Heart left ventricle (tissue), 16 donors: ENCODE measurements around the gene SPPL3. TPM values are rescaled to one million over a fixed set of nuclear protein-coding genes. Genes with fewer than 3 reads are reported as not detected.

Experiments
- ATAC-seq, 4 donors: fragments of 200-7000 bp; cut with Tn5 transposase; one replicate each; pipeline ENCODE4 v1.9.1; 2020 to 2022; ENCODE audit warnings: moderate library complexity in 4 of 4, mild to moderate bottlenecking in 3 of 4, moderate number of reproducible peaks in 1 of 4
- DNase-seq, 5 donors: peaks; one replicate each; pipeline ENCODE4 v3.0.0-alpha.2; 2020
- H3K27ac ChIP-seq, 12 donors: fragments of 200-600 bp; sonication (generic) in 4 of 12; one replicate each; pipeline versions ENCODE4 v1.5.0 to v1.8.0; 2016 to 2022; ENCODE audit warnings: mild to moderate bottlenecking in 2 of 12
- H3K27me3 ChIP-seq, 9 donors: fragments of 200-600 bp; sonication (generic) in 2 of 9; one replicate each; pipeline versions ENCODE4 v1.5.1 to v1.8.0; 2016 to 2022; ENCODE audit warnings: mild to moderate bottlenecking in 3 of 9
- H3K36me3 ChIP-seq, 9 donors: fragments of 200-600 bp; sonication (generic) in 2 of 9; one replicate each; pipeline versions ENCODE4 v1.5.0 to v1.8.0; 2018 to 2022; ENCODE audit warnings: mild to moderate bottlenecking in 2 of 9
- H3K4me1 ChIP-seq, 12 donors: fragments of 200-600 bp; sonication (generic) in 4 of 12; one replicate each; pipeline versions ENCODE4 v1.5.0 to v1.8.0; 2016 to 2022; ENCODE audit warnings: mild to moderate bottlenecking in 3 of 12
- H3K4me3 ChIP-seq, 12 donors: fragments of 200-600 bp; sonication (generic) in 4 of 12; one replicate each; pipeline versions ENCODE4 v1.5.0 to v1.8.0; 2017 to 2022; ENCODE audit warnings: mild to moderate bottlenecking in 9 of 12, moderate library complexity in 4 of 12
- H3K9me3 ChIP-seq, 12 donors: fragments of 200-600 bp; sonication (generic) in 4 of 12; one replicate each; pipeline versions ENCODE4 v1.5.0 to v1.8.0; 2016 to 2022; ENCODE audit warnings: mild to moderate bottlenecking in 1 of 12
- POLR2A ChIP-seq, 2 donors: fragments of 450-650 bp; IDR thresholded peaks; one replicate each; pipeline ENCODE4 v1.6.1; 2017; ENCODE audit warnings: antibody characterized with exemption in 2 of 2, mild to moderate bottlenecking in 2 of 2, moderate library complexity in 2 of 2
- WGBS, 4 donors: extraction: QIAGEN DNeasy Blood & Tissue Kit in 2 of 4; methylation state at CpG; one replicate each; pipeline versions ENCODE4 v1.1.5 to v1.1.7; 2013 to 2018; 5-methylcytosine and 5-hydroxymethylcytosine counted together
- intact Hi-C, 10 donors: fragments of 100-400 bp; cut with DNase I; formaldehyde crosslinking; loops; one replicate each; pipeline versions ENCODE4 v1.11.1 to v1.14.2; 2022
- polyA plus RNA-seq, 2 donors: library from polyadenylated mRNA; stranded (reverse); fragments of 200-250 nt; gene quantifications; one replicate each; pipeline ENCODE4 v1.2.3, GENCODE V29; 2013
- total RNA-seq, 9 donors: library from RNA; depleted of rRNA in 2 of 9; stranded (reverse); fragments of >200 nt in 2 of 9; fragmentation: NEBNext Ultra II Directional in 3 of 9; extraction: Animal tissue kit (Norgen Biotek cat#: 25700) in 3 of 9; gene quantifications; one replicate each; pipeline versions ENCODE4 v1.1.0 to v1.2.4, GENCODE V29; 2016 to 2023
- TF ChIP-seq, protein P1 (sequence below), 12 donors: fragments of 200-600 bp; sonication (generic) in 4 of 12; IDR thresholded peaks; one replicate each; pipeline versions ENCODE4 v1.5.0 to v1.8.0; 2018 to 2022; ENCODE audit warnings: antibody characterized with exemption in 12 of 12, mild to moderate bottlenecking in 5 of 12
- donor health status: ischemic (EF 13 %, LVEDD 7.1; RV severe dilation, severe dysfunction).
- donor health status: healthy with polysubstance abuse.
- donor health status: DM: no; HTN: yes; CAD: no.
- donor health status: DM: no; HTN: no; CAD: no.
- donor health status: ischemic (EF 25% LVEDD 6.9; RV normal size, moderate dysfunction).
- donor health status: ischemic (EF 25% LVEDD 5.7; RV mildly dilated, moderate dysfunction).
- donor health status: healthy.
- donor health status: DM: yes; HTN: yes; CAD: no.
- donor health status: ischemic (EF 35%, LVEDD 5.7; RV mildly dilated, moderate dysfunction).
- donor health status: nonischemic (EF 11% LVEDD 7.7; RV severe dilation, severe dysfunction).
- donor health status: DM: yes; HTN: yes; CAD: no.
- donor health status: PGD.
- donor health status: ischemic (EF 29% LVEDD 5.4; RV normal size, mild dysfunction).
- donor health status: nonischemic (EF 23%, LVEDD 6.1; RV moderate dilation, normal function).

Gene SPPL3
- total and polyA plus RNA-seq, 11 donors = 8.2 to 48.2 (median 26.5) TPM

DNA sequence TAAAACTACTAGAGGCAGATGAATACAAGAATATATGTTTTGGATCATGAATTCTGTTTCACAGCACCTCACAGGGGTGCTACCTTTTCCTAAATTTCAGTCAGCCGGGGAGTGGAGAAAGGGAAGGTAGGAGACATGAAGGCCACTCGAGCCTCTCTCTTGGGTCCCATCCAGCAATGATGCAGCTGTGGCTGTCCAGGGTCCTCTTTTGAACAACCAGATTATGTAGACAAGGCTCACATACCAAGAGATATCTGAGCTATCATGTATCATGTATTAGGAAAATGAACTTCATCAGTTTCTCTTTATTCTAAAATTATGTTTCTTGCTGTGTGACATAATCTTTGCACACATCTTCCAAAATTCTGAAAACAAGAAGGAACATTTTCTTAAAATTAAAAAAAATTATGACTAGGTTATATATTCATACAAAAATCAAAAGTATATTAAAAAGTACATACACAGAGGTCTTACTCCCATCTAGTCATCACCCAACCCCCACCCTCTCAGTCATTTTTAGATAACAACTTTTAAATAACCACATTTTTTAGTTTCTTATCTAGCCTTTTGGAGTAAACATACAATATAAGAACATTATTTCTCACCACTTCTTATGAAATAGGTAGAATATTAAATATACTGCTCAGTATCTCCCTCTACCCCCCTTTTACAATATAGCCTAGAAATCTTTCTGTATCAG is 89.8 kb downstream of the SPPL3 start:
- H3K27ac ChIP-seq = no peak overlapping the region
- TF ChIP-seq POLR2A (IDR thresholded peaks at IDR 0.05) = no peak
- TF ChIP-seq, protein P1, sequence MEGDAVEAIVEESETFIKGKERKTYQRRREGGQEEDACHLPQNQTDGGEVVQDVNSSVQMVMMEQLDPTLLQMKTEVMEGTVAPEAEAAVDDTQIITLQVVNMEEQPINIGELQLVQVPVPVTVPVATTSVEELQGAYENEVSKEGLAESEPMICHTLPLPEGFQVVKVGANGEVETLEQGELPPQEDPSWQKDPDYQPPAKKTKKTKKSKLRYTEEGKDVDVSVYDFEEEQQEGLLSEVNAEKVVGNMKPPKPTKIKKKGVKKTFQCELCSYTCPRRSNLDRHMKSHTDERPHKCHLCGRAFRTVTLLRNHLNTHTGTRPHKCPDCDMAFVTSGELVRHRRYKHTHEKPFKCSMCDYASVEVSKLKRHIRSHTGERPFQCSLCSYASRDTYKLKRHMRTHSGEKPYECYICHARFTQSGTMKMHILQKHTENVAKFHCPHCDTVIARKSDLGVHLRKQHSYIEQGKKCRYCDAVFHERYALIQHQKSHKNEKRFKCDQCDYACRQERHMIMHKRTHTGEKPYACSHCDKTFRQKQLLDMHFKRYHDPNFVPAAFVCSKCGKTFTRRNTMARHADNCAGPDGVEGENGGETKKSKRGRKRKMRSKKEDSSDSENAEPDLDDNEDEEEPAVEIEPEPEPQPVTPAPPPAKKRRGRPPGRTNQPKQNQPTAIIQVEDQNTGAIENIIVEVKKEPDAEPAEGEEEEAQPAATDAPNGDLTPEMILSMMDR (IDR thresholded peaks at IDR 0.05) = no peak
- ATAC-seq = no peak
- intact Hi-C loops = no loop called here
- WGBS, 4 donors = 55 to 75% (median 60%) methylated on average over 2 of the region's 2 CpGs
- no peaks in the 10 kb centered on the region for H3K27me3 ChIP-seq
- no peak overlapping the region for H3K4me3 ChIP-seq
- no peak for DNase-seq
- peaks cover 0 to 32% (median 15%) of the 10 kb centered on the region in 12 donors for H3K4me1 ChIP-seq
- H3K9me3 ChIP-seq = no peaks in the 10 kb centered on the region
- H3K36me3 ChIP-seq = peaks cover 0 to 15% (median 11%) of the 10 kb centered on the region in 9 donors

DNA sequence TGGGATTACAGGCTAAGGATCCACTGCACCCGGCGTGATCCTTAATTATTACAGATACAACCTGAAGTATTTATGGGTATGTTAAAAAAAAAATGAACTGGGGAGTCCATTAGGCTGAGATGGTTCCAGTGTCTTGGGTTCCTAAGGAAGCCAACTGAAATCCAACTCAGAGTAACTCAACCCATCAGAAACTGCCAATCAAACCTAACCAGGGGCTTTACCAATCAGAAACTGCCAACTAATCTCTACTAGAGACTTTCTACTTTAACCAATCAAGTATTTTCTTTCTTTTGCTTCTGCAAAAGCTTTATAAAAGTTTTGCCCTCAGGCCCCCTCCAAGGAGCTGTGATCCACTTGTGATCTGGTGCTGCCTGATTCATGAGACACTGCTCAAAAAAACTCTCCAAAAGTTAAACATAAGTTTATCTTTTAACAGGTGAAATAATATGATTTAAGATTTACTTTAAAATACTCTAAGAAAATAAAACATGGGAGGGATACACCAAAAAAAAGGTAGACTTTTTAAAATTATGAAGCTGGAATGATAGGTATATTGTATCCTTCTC is 90.5 kb downstream of the SPPL3 start:
- Histone ChIP-seq H3K4me3 (no peak overlapping the region), H3K4me1 (peaks cover 0 to 31% (median 15%) of the 10 kb centered on the region in 12 donors), H3K27ac (no peak overlapping the region), H3K9me3 (no peaks in the 10 kb centered on the region), H3K27me3 (no peaks in the 10 kb centered on the region), H3K36me3 (peaks cover 0 to 19% (median 17%) of the 10 kb centered on the region in 9 donors)
- ATAC-seq = no peak
- TF ChIP-seq, protein P1 (IDR thresholded peaks at IDR 0.05) = no peak
- TF ChIP-seq POLR2A (IDR thresholded peaks at IDR 0.05) = no peak
- DNase-seq = no peak
- intact Hi-C loops = no loop called here
- WGBS, 4 donors = 95 to 97% (median 97%) methylated on average over 2 of the region's 2 CpGs

GRCh38 chr12:120810021-120810420 is 94.1 kb downstream of the SPPL3 start:
- no peak for ATAC-seq
- no peak overlapping the region for H3K4me3 ChIP-seq
- intact Hi-C loops = no loop called here
- DNase-seq = no peak
- peaks cover 0 to 20% (median 10%) of the 10 kb centered on the region in 12 donors for H3K4me1 ChIP-seq
- TF ChIP-seq POLR2A (IDR thresholded peaks at IDR 0.05) = no peak
- TF ChIP-seq, protein P1 (IDR thresholded peaks at IDR 0.05) = no peak
- H3K9me3 ChIP-seq = no peaks in the 10 kb centered on the region
- no peaks in the 10 kb centered on the region for H3K27me3 ChIP-seq
- H3K36me3 ChIP-seq = peaks cover 0 to 26% (median 21%) of the 10 kb centered on the region in 9 donors
- WGBS, 4 donors = 95 to 98% (median 98%) methylated on average over 3 of the region's 3 CpGs
- H3K27ac ChIP-seq = no peak overlapping the region

DNA sequence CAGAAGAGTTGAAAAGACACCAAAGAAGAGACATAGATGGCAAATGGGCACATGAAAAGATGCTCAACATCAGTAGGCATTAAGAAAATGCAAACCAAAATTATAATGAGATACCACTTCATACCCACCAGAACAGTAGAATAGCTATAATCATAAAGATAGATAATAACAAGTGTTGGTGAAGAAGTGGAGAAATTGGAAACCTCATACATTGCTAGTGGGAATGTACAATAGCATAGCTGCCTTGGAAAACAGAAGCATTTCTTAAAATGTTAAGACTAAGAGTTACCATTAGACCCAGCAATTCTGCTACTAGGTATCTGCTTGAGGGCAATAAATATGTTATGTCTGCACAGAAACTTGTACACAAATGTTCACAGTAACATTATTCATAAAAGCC is 99.7 kb downstream of the SPPL3 start:
- H3K36me3 ChIP-seq = peaks cover 0 to 14% (median 7%) of the 10 kb centered on the region in 9 donors
- intact Hi-C loops = no loop called here
- TF ChIP-seq, protein P1 (IDR thresholded peaks at IDR 0.05) = no peak
- no peak for TF ChIP-seq POLR2A (IDR thresholded peaks at IDR 0.05)

More for the DNA sequence above, 99.7 kb downstream of the SPPL3 start:
- Histone ChIP-seq H3K27ac (no peak overlapping the region), H3K4me1 (peaks cover 0 to 13% (median 1%) of the 10 kb centered on the region in 12 donors), H3K4me3 (no peak overlapping the region), H3K9me3 (no peaks in the 10 kb centered on the region), H3K27me3 (no peaks in the 10 kb centered on the region)
- ATAC-seq (no peak), DNase-seq (no peak)
